Inflammatory macrophage treated with lipopolysaccharide for 1 hour (primary cell): ENCODE data around the gene TMEM132C.

Experiments
- DNase-seq, 2 donors: peaks; one replicate each; pipeline ENCODE4 v3.0.0-alpha.2; 2020 to 2022

TMEM132C gene

DNA sequence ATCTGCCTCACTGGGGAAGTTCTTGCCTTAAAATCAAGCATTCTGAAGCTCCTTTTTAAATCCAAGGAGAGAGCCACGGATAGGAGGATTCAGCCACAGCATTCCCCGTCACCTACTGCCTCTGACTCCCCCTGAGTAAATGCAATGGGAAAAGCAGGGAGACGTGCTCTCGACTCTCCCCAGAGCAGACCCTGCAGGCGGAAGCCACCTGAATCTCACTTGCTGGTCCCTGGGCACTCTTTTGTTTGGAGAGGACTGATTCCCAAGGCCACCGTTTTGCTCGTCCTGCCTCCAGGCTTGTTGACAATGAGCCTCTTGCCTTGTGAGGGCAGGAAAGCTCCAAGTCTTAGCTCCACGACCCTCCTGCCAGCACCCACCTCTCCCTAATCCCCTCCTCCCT, 352.3 kb downstream of the TMEM132C start:
- DNase-seq = no peak

DNA sequence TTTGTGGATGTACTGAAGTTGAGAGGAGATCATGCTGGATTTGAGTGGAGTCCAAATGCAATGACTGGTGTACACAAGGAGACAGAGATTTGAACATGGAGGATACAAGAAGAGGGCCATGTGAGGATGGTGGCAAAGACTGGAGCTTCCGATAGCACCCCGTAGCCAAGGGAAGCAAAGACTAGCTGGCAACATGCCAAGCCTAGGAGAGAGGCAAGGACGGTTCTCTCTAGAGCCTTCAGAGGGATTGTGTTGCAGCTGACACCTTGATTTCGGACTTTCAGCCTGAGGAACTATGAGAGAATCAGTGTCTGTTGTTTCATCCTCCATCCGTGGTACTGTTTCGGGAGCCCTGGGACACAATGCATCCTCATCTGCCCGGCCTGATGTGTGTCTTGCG, 354.3 kb downstream of the TMEM132C start:
- DNase-seq = no peak

DNA sequence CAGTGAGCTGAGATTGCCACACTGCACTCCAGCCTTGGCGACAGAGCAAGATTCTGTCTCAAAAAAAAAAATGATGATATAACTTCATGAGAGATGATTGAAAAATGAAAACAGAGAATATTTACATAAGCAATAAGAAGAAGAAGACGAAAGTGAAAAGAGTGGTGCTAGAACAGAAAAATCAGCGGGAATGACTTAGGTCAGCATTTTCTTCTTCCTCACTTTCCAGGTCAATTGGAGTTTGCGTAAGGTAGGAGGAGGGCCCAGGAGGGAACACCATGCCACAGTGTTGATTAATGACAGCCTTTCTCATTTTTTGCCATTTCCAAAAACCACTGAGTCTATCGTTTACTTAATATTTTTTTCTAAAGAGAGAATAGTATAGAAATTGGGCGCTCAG, 356.8 kb downstream of the TMEM132C start:
- DNase-seq = no peak

DNA sequence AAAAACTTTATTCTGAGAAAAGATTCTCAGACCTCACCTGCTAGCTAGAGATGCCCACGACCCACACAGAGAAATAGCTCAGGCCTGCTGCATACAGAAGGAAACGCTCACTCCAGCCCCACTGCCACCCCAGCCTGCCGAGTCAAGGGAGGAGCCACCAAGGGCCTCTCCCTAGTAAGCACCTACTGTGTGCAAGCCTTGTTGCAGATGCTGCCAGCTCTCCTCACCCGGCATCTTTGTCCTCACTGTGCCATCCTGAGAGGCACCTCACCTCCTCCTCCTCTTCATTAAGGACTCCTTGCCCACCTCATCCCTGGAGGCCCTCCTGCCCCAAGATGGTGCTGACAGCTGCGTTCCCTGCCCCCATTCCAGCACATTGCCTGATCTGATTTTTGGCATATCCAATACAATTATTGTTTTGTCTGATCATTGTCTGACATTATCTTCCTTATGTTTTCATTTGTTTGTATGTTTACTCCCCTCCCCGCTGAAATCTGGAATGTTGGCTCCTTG, 359.9 kb downstream of the TMEM132C start:
- no peak for DNase-seq

DNA sequence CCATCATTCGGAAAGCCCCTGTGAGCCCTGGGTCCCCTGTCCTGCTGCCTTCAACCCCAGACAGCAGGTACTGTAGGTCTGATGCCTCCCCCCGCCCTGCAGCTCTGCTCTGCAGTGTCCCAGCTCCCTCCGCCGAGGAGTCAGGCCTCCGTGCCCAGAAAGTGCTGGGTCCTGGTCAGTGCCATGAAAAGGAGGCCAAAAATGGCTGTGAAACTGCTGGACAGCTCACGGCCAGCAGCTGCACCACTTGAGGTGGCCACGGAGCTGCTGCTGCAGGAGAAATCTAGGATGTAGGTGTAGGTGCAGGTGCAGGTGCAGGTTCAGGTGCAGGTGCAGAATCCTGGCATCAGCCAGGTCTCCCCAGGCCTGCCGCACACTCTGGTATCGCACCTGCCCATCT, 360.7 kb downstream of the TMEM132C start:
- no peak for DNase-seq

DNA sequence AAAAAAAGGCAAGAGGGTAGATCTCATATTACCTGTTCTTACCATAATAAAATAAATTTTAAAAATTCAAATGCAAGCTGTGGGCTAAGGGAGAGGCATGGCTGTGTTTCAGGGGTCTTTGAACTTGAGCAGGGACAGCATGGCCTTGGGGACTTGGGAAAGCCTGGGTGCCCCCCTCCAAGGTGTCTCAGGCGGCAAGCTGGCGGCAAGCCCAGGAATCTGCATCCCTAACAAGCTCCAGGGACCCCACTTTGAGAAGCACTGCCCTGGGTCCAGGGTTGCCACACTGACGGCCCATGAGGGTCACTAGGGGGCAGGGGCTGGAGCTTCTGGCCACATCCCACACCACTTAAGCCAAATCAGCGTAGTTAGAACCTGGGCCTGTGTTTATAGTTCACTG, 363.0 kb downstream of the TMEM132C start:
- DNase-seq = no peak

DNA sequence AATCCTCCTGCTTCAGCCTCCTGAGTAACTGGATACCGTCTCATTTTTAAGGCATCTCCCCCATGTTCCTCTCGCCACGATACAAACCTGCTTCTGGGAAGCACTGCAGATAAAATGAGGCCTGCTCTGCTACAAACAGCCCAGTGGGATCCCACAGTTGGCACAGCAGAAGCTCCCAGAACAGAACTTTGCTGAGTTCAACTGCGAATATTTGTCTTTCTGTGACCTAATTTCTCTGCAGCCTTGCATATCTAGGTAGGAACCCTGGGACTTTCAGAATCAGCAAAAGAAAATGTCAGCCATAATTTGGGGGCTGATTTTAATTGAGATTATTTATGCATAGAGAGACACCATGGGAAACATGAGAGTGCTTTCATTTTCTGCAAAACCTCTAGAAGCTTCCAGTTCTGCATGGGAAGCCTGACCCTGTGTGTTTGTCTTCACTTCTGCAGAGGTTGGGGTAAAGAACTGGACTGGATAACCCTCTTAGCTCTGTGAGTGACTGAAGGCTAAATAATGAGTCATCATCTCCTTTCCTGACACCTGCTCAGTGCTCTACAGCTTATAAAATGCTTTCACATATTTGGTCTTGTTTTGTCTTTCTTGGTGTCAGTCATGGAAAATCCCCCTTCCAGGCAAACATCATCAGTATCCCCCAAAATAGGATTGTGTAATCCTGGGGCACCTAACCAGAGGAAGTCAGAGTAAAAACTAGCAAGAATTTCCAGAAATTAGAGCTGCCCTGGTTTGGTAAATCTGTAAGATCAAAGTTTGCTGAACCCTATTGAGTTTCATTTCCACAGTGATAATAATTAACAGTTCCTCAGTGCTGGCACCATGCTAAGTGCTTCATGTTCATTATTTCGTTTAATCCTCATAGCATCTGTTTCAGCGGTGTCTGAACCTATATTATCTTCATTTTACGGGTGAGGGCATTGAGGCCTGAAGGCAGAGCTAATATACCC, 371.0 kb downstream of the TMEM132C start:
- no peak for DNase-seq

DNA sequence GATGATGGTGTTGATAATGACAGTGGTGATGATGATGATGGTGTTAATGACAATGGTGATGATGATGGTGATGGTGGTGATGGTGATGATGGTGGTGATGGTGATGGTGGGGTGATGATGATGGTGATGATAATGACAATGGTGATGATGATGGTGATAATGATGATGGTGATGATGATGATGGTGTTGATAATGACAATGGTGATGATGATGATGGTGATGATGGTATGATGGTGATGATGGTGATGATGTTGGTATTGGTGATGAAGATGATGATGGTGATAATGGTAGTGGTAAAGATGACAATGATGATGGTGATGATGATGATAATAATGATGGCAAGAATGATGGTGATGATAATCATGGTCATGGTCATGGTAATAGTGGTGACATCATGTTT, 372.1 kb downstream of the TMEM132C start:
- DNase-seq = no peak

DNA sequence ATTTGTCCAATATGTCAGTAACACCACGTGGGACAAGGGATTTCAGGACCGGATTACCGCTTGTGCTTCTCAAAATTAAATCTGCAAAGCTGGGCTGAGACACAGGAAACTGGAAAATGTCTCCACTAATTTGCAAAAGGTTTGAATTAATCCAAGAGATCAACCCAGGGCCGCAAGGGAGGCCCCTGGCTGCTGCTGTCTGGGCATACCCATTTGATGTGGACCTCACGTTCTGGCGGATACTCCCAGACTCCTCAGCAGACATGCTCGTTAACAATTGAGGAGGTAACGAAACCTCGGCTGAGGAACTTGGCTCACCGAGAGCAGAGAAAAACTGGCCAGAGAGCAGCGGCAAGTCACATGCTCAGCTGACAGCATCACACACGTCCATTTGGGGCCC, 376.2 kb downstream of the TMEM132C start:
- no peak for DNase-seq

DNA sequence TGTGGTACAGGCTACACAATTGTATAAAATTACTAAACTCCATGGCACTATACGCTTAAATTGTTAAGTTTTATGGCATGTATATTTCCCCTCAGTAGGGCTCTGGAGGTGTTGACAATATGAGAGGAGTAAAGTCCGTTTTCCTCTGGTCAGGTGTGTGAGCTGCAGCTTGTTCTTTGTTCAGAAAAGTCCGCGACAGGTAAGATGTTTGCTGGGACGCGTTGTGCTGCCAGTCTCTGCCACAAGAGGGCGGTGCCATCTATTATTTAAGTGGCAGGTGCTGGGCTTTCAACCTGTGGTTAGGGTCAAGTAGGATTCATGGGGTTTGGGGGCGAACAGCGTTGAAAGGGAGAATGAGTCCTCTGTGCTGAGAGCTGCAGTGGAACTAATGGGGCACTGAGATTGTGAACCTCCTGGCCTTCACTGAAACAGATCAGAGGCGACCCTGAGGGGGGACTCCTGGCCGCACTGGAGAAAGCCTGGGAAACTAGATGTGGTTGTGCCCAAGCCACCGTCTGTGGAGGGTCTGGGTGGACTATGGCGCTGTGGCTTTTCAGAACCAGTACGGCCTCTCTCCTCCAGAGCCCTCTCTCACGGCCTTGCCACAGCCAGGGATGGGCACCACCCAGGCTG, 377.8 kb downstream of the TMEM132C start:
- peak; percentile 1 to 28 for DNase-seq

DNA sequence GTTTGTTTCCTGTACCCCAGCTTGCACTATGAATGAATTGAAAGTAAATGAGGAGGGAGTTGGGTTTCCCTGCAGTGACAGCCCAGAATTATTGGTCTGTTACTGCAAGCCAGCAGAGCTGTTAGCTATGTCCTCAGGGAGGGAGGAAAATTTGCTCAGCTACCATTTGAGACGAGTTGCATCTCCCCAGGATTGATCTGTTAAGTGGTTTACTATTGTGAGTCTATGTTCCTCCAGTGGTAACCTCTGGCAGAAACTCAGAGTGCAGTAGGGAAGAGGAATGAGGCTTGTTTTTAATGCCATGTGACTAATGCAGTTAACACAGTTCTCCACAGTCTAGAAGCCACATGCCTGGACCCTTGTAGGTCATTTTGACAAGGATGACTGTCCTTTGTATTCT, 382.9 kb downstream of the TMEM132C start:
- no peak for DNase-seq

DNA sequence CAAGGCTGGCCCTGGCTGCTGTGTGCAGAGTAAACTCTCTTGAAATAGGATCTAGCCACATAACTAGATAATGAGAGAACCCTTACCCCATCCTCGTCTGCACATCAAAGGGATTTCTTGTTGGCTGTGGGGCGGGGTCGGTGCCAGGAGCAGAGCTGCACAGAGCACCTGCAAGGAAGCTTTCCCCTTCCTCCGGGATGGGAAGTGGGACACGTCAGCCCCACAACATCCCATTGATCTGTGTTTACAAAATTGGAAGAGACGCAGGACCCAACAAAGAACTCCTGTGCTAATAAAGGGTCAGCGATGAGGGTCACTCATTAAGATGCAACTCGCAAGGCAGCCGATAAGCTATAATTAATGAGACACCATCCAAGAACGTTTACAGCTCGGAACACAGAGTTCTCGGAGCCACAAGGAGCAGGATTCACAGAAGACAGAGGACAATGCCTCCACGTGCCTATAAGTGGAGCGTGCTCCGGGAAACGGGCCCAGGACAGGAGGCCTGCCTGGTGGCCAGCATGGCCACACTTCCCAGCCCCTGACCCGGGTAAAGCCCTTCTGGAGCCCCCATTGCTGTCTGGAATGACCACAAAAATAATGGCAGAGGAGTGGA, 385.3 kb downstream of the TMEM132C start:
- no peak for DNase-seq

DNA sequence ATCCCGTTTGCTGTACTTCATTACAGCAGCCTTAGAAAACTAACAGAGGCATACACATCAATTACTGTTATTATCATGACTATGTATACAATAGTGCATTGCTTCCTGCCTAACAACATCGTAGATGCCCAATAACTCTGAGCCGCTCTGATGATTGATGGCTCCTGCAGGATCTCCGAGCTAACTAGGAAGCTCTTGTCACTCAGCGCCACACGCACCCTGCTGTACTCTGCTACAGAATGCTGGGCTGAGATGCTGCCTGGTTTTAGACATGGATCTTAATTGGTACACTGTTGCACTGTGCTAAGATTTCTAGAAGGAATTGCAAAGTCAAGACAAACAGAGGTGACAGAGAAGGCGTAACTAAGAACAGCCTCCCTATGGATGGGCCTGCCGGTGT, 387.5 kb downstream of the TMEM132C start:
- DNase-seq = no peak

DNA sequence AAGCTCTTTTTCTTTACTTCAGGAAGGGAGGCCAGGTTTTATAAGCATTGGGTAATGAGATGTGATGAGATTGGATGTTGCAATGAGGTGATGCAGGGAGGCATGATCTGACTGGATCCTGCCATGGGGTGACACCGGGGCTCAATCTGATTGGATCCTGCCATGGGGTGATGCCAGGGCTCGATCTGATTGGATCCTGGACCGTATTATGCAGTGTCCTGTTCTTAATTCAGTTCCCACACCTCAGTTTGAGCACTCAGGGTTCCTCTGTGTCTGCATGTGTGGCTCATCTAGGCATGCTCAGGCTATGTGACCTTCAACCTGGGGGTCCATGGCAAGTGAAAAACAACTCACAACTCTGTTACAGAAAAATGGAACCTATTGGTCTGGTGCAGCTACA, 390.4 kb downstream of the TMEM132C start:
- no peak for DNase-seq

DNA sequence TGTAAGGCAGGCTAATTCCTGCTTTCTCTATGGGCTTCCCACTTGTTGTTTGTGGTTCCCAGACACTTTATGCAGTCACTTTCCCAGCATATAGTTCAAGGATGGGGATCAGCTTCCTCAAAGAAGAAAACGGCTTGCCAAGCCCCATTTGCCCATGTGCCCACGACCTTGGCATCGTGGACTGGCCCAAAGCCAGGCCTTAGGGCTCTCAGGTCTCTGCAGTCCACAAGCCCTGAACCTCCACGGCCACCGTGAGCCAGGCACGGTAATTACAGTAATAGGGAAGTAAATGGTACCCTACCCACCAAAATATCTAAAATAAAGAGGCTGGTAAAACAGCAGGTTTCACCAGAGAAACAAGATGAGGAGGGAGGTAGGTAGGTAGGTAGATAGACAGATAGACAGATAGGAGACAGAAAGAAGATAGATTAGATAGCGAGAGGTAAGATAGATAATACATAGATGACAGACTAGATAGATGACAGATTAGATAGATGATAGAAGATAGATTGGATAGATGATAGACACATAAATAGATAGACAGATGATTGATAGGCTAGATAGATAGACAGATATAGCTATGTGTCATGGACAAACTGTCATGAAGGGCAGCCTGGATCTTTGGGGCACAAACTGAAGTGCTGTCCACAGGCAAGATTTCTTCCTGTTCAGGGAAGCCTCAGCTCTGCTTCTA, 393.7 kb downstream of the TMEM132C start:
- no peak for DNase-seq

DNA sequence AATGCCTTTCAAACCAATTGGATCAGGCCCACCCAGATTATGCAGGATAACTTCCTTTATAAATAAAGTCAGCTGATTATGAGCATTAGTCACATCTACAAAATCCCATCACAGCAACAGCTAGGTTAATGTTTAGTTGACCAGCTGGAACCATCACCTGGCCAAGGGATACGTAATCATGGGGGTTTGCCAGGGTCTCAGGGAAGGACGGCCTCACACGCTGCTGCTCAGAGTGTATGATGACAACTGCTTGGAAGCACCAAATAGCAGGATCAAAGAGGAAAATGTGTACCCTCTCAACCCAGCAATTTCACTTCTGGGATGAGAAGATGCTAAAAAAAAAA, 394.2 kb downstream of the TMEM132C start:
- DNase-seq = no peak

DNA sequence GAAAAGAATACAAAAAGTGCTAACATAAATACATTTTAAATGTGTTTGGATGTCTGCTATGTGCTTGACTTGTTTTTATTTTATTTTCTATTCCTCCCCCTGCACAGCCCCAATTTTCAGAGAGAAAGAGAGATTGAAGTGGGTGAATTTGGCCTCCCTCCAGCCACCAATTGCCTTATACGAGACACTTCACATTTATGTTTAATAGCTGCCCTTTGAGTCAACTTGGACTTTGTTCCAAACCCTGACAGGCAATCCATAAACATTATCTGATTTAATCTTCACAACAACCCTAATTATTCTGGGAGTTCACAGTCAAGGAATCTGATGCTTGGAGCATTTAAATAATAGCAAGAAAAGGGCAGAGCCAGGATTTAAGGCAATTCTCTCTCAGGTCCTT, 395.1 kb downstream of the TMEM132C start:
- DNase-seq = no peak

DNA sequence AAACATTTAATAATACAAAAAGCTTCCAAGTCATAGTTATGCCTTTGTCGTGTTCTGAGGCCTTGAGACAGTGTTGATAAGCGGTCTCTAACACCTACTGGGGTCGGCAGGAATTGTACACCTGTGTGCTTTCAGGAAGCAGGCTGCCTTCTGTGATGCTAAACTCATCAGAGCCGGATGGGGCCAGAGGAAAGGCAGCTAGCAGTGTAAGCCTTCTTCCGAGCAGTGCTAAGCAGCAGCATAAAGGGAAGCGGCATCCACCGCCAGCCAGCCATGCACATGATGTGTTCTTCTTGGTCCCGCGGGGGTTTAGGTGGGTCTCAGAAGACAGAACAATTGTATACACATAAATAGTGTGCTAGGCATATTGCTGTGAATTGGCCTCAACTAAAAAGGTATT, 397.5 kb downstream of the TMEM132C start:
- no peak for DNase-seq

DNA sequence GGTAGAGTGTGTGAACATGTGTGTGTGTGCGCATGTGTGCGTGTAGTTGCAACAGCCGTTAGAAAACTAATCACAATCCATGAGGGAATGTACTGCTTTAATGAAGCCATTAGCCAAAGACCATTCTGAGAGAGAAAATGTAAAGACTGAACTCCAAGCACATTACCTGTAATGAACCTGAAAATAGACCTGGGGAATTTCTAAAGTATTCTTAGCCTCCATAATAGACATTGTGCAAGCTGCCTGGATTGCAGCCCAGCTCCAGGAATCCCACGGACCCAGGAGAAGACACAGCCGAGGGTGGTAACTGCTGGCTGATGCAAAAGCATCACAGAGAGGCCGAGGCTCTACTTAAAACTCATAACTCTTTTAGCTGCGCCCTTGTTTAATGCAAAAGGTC, 400.2 kb downstream of the TMEM132C start:
- no peak for DNase-seq

DNA sequence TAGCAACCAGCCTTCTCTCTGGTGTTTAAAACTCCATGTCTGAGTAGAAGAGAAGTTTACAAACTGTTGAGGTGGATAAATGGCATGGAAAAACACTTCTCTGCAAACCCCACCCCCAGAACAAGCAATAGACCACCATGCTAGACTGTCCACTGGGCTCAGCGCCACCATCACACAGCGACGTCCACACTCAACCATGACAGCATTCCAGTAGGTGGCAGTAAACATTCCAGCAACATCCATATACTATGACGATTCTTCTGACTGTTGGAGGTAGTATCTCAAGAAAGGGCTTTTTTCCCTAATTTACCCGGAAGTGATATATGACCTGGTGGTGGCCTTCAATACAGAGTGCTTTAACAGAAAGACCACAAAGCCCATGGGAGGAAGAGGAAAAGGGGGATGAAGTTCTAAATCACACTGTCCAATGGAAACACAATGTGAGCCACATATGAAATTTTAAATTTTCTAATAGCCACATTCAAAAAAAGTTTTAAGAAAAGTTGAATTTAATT, 404.6 kb downstream of the TMEM132C start:
- no peak for DNase-seq

DNA sequence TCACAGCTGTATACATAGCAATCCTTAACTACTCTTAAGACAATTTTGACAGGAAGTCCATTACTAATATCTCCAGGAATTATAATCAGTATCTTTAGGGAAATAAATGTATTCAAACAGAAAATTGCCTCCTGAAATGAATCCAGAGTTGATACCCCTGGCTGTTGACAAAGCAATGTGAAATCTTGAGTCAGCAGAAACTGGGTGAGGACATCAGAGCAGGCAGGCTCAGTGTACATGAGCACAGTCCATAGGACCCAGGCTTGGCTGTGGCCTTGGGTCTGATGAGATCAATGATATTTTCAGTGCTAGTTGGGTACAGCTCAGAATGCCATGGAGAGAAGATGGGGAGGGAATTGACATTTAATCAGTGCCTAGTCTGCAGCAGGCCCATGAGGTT, 405.5 kb downstream of the TMEM132C start:
- no peak for DNase-seq

DNA sequence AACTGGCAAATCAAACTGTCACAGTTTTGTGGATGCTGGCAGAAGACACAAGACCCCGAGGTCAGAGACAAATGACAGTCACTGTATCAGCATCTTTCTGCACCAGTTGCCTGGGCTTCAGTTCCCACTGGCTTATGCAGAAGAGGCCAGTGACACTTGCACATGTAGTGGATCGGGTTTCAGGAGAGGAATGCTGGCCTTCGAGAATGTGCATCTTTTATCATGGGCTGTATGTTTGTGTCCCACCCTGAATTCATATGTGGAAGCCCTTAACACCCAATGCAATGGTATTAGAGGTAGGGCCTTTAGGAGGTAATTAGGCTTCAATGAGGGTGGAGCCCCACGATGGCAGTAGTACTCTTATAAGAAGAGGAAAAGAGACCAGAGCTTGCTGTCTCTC, 405.9 kb downstream of the TMEM132C start:
- no peak for DNase-seq

DNA sequence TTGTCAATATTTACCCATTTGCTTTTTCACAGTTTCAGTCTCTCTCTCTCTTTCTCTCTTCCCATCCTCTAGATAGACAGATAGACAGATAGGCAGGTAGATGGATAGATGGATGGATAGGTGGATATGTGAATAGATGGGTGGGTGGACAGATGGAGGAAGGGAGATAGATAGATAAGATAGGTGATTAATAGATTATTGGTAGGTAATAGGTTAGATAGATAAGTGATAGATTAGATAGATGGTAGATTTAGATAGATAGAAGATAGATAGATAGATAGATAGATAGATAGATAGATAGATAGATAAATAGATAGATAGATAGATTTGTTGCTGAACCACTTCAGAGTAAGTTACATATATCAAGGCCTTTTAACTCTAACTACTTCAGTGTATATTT, 408.6 kb downstream of the TMEM132C start:
- DNase-seq = no peak
